Testis (tissue), 2 donors: ENCODE results near the gene ITGB5.

ENCODE experiments used
- CTCF ChIP-seq, 3 experiments: fragments of 450-650 bp in 2 of 3; fragments of 200-600 bp in 1 of 3; sonication (generic) in 1 of 3; IDR thresholded peaks; one replicate each; pipeline ENCODE4 v1.5.1; 2016 to 2019; ENCODE audit warnings: antibody characterized with exemption in 3 of 3, mild to moderate bottlenecking in 2 of 3, moderate library complexity in 1 of 3
- POLR2A ChIP-seq: fragments of 450-650 bp; IDR thresholded peaks from one replicate; pipeline ENCODE4 v1.6.1; 2017; ENCODE audit warnings: antibody characterized with exemption, mild to moderate bottlenecking, moderate library complexity

- TF ChIP-seq CTCF (IDR thresholded peaks at IDR 0.05) (no peak), POLR2A (no peak)
Observed at GRCh38 chr3:124800511-124801258, 86.5 kb downstream of the ITGB5 start.
